ENCODE data around the gene CHD3.

CHD3 gene

GRCh38 chr17:7910711-7911110 is 22.1 kb downstream of the CHD3 start:
- no peak overlapping the region for H3K27ac ChIP-seq

GRCh38 chr17:7911116-7911515 is 22.5 kb downstream of the CHD3 start:
- TF ChIP-seq CTCF (conservative IDR thresholded peaks at IDR 0.05), result no peak
- no peak overlapping the region for H3K27ac ChIP-seq

More at GRCh38 chr17:7910711-7911110, 22.1 kb downstream of the CHD3 start:
- no peak for TF ChIP-seq CTCF (conservative IDR thresholded peaks at IDR 0.05)

- TF ChIP-seq CTCF (conservative IDR thresholded peaks at IDR 0.05), result peak; percentile 71
- H3K27ac ChIP-seq, result no peak overlapping the region
Observed at GRCh38 chr17:7912927-7913524, 24.4 kb downstream of the CHD3 start.

- peak overlapping the region; percentile 81 for H3K27ac ChIP-seq
- TF ChIP-seq CTCF (conservative IDR thresholded peaks at IDR 0.05), result no peak
Observed at GRCh38 chr17:7915179-7915610, 26.6 kb downstream of the CHD3 start.

- H3K27ac ChIP-seq, result peak within 1 kb of the TSS; percentile 81
- TF ChIP-seq CTCF (conservative IDR thresholded peaks at IDR 0.05), result no peak
Observed at GRCh38 chr17:7915611-7916384, 27.2 kb downstream of the CHD3 start, which contains the start of gene RNF227. TSS of gene RNF227 (minus strand) at chr17:7916289. CDS start at chr17:7916195, 94 bp downstream.

- TF ChIP-seq CTCF (conservative IDR thresholded peaks at IDR 0.05), result no peak
- H3K27ac ChIP-seq, result peak overlapping the region; percentile 81
Observed at GRCh38 chr17:7916385-7916682, 27.7 kb downstream of the CHD3 start.

GRCh38 chr17:7916808-7917207 is 28.2 kb downstream of the CHD3 start:
- no peak overlapping the region for H3K27ac ChIP-seq

More at GRCh38 chr17:7916808-7917207, 28.2 kb downstream of the CHD3 start:
- TF ChIP-seq CTCF (conservative IDR thresholded peaks at IDR 0.05), result no peak
